ENCODE measurements around the gene LPIN1. TPM values are rescaled to one million over a fixed set of nuclear protein-coding genes. Genes with fewer than 3 reads are reported as not detected.

LPIN1 gene
- 51.1 TPM for total RNA-seq

GRCh38 chr2:11746376-11746806 lies at the start of gene LPIN1:
Gene LPIN1 (plus strand): TSS chr2:11746632. CDS start chr2:11765542, 18,910 bp downstream.
- DNase-seq (ENCODE audit: low spot score) = peak; percentile 87

GRCh38 chr2:11696736-11697102 lies 49.7 kb upstream of the LPIN1 start:
- no peak for DNase-seq (ENCODE audit: low spot score)

GRCh38 chr2:11697103-11697871 lies 49.1 kb upstream of the LPIN1 start:
- peak; percentile 52 for DNase-seq (ENCODE audit: low spot score)

GRCh38 chr2:11698009-11698922 lies 48.2 kb upstream of the LPIN1 start:
- peak; percentile 66 for DNase-seq (ENCODE audit: low spot score)

- no peak for DNase-seq (ENCODE audit: low spot score)
Measured at GRCh38 chr2:11699686-11700670, 46.5 kb upstream of the LPIN1 start.

GRCh38 chr2:11701206-11701605 lies 45.2 kb upstream of the LPIN1 start:
- DNase-seq (ENCODE audit: low spot score) = no peak

- peak; percentile 66 for DNase-seq (ENCODE audit: low spot score)
Measured at GRCh38 chr2:11701751-11702301, 44.6 kb upstream of the LPIN1 start.

GRCh38 chr2:11702946-11703345 lies 43.5 kb upstream of the LPIN1 start:
- no peak for DNase-seq (ENCODE audit: low spot score)

GRCh38 chr2:11703700-11704099 lies 42.7 kb upstream of the LPIN1 start:
- DNase-seq (ENCODE audit: low spot score) = no peak

- DNase-seq (ENCODE audit: low spot score) = no peak
Measured at GRCh38 chr2:11705063-11705462, 41.4 kb upstream of the LPIN1 start.

- DNase-seq (ENCODE audit: low spot score) = no peak
Measured at GRCh38 chr2:11705711-11706110, 40.7 kb upstream of the LPIN1 start.

GRCh38 chr2:11708106-11708505 lies 38.3 kb upstream of the LPIN1 start:
- no peak for DNase-seq (ENCODE audit: low spot score)

GRCh38 chr2:11709293-11709692 lies 37.1 kb upstream of the LPIN1 start:
- DNase-seq (ENCODE audit: low spot score) = no peak

GRCh38 chr2:11710210-11710609 lies 36.2 kb upstream of the LPIN1 start:
- peak; percentile 72 for DNase-seq (ENCODE audit: low spot score)

- peak; percentile 61 for DNase-seq (ENCODE audit: low spot score)
Measured at GRCh38 chr2:11710632-11711353, 35.6 kb upstream of the LPIN1 start.

GRCh38 chr2:11711354-11711716 lies 35.1 kb upstream of the LPIN1 start:
- no peak for DNase-seq (ENCODE audit: low spot score)

- DNase-seq (ENCODE audit: low spot score) = no peak
Measured at GRCh38 chr2:11711751-11712150, 34.7 kb upstream of the LPIN1 start.

- DNase-seq (ENCODE audit: low spot score) = no peak
Measured at GRCh38 chr2:11712866-11713265, 33.6 kb upstream of the LPIN1 start.

- DNase-seq (ENCODE audit: low spot score) = no peak
Measured at GRCh38 chr2:11713815-11714214, 32.6 kb upstream of the LPIN1 start.

- no peak for DNase-seq (ENCODE audit: low spot score)
Measured at GRCh38 chr2:11715987-11716652, 30.3 kb upstream of the LPIN1 start.

Measured in mucosa of gallbladder (tissue), 1 donor.